Fibroblast of lung (primary cell): ENCODE data around the gene CNR2.

ENCODE experiments used
- CTCF ChIP-seq, 2 donors: IDR thresholded peaks in 1 of 2; conservative IDR thresholded peaks in 1 of 2; 1 replicate in 1 of 2; 2 replicates in 1 of 2; pipeline ENCODE4 v1.5.1; 2011 to 2012; ENCODE audit warnings: low read length in 2 of 2, control low read depth in 1 of 2, inconsistent platforms in 1 of 2, low read depth in 1 of 2, mild to moderate bottlenecking in 1 of 2
- EZH2 ChIP-seq: IDR thresholded peaks from 2 replicates; pipeline ENCODE4 v1.5.1; 2012; ENCODE audit warnings: low read length, control low read depth, mild to moderate bottlenecking; ENCODE audit errors: missing control alignments

GRCh38 chr1:23908453-23909341 lies 4.5 kb downstream of the CNR2 start:
- TF ChIP-seq CTCF (conservative IDR thresholded peaks at IDR 0.05 in 1 of 2, IDR thresholded peaks at IDR 0.05 in 1 of 2; ENCODE audit: low read depth in 1 of 2, low read length in 2 of 2) = no peak
- no peak for TF ChIP-seq EZH2
